ENCODE data around the gene GLT6D1.
"Not testable (repeated sequence)": the region's sequence is repeated elsewhere in the genome, so short reads cannot be mapped to it uniquely, and the experiment has no call there.

Gene GLT6D1

GRCh38 chr9:135673941-135674340 is 34.6 kb upstream of the GLT6D1 start:
- H3K36me3 ChIP-seq (ENCODE audit: control insufficient read depth, insufficient read depth, low read length, severe bottlenecking) = no peaks in the 10 kb centered on the region
- H3K4me1 ChIP-seq (ENCODE audit: control insufficient read depth, insufficient read depth, low read length) = no peaks in the 10 kb centered on the region
- H3K4me3 ChIP-seq (ENCODE audit: low read length) = no peak overlapping the region
- H3K27me3 ChIP-seq (replicated peaks; ENCODE audit: control insufficient read depth, insufficient read depth, low read length) = peaks cover 5% of the 10 kb centered on the region
- no peak overlapping the region for H3K9ac ChIP-seq (ENCODE audit: low read length)
- no peak for DNase-seq (ENCODE audit: low read depth)
- H3K9me3 ChIP-seq (ENCODE audit: control insufficient read depth, low read length) = peaks cover 6% of the 10 kb centered on the region

GRCh38 chr9:135672786-135673185 is 33.4 kb upstream of the GLT6D1 start:
- not testable (repeated sequence) for H3K4me3 ChIP-seq (ENCODE audit: low read length); H3K9ac ChIP-seq (ENCODE audit: low read length); DNase-seq (ENCODE audit: low read depth); H3K9me3 ChIP-seq (ENCODE audit: control insufficient read depth, low read length); H3K27me3 ChIP-seq (replicated peaks; ENCODE audit: control insufficient read depth, insufficient read depth, low read length); H3K36me3 ChIP-seq (ENCODE audit: control insufficient read depth, insufficient read depth, low read length, severe bottlenecking); H3K4me1 ChIP-seq (ENCODE audit: control insufficient read depth, insufficient read depth, low read length)

GRCh38 chr9:135671591-135672041 is 32.3 kb upstream of the GLT6D1 start:
- Histone ChIP-seq H3K4me3 (ENCODE audit: low read length) (no peak overlapping the region), H3K36me3 (ENCODE audit: control insufficient read depth, insufficient read depth, low read length, severe bottlenecking) (no peaks in the 10 kb centered on the region), H3K4me1 (ENCODE audit: control insufficient read depth, insufficient read depth, low read length) (no peaks in the 10 kb centered on the region), H3K9me3 (ENCODE audit: control insufficient read depth, low read length) (peaks cover 7% of the 10 kb centered on the region), H3K27me3 (replicated peaks; ENCODE audit: control insufficient read depth, insufficient read depth, low read length) (peaks cover 5% of the 10 kb centered on the region), H3K9ac (ENCODE audit: low read length) (no peak overlapping the region)
- DNase-seq (ENCODE audit: low read depth) = no peak

- Histone ChIP-seq H3K4me3 (ENCODE audit: low read length) (no peak overlapping the region), H3K4me1 (ENCODE audit: control insufficient read depth, insufficient read depth, low read length) (no peaks in the 10 kb centered on the region), H3K36me3 (ENCODE audit: control insufficient read depth, insufficient read depth, low read length, severe bottlenecking) (no peaks in the 10 kb centered on the region), H3K9ac (ENCODE audit: low read length) (no peak overlapping the region), H3K9me3 (ENCODE audit: control insufficient read depth, low read length) (peaks cover 7% of the 10 kb centered on the region), H3K27me3 (replicated peaks; ENCODE audit: control insufficient read depth, insufficient read depth, low read length) (peaks cover 5% of the 10 kb centered on the region)
- no peak for DNase-seq (ENCODE audit: low read depth)
Observed at GRCh38 chr9:135670721-135671590, 31.6 kb upstream of the GLT6D1 start.

GRCh38 chr9:135669616-135670285 is 30.4 kb upstream of the GLT6D1 start:
- no peak overlapping the region for H3K9ac ChIP-seq (ENCODE audit: low read length)
- H3K4me1 ChIP-seq (ENCODE audit: control insufficient read depth, insufficient read depth, low read length) = no peaks in the 10 kb centered on the region
- H3K36me3 ChIP-seq (ENCODE audit: control insufficient read depth, insufficient read depth, low read length, severe bottlenecking) = no peaks in the 10 kb centered on the region
- H3K27me3 ChIP-seq (replicated peaks; ENCODE audit: control insufficient read depth, insufficient read depth, low read length) = peaks cover 5% of the 10 kb centered on the region
- no peak for DNase-seq (ENCODE audit: low read depth)
- no peak overlapping the region for H3K4me3 ChIP-seq (ENCODE audit: low read length)
- H3K9me3 ChIP-seq (ENCODE audit: control insufficient read depth, low read length) = peaks cover 7% of the 10 kb centered on the region

- not testable (repeated sequence) for H3K27me3 ChIP-seq (replicated peaks; ENCODE audit: control insufficient read depth, insufficient read depth, low read length); H3K4me3 ChIP-seq (ENCODE audit: low read length); H3K9ac ChIP-seq (ENCODE audit: low read length); H3K36me3 ChIP-seq (ENCODE audit: control insufficient read depth, insufficient read depth, low read length, severe bottlenecking); DNase-seq (ENCODE audit: low read depth); H3K4me1 ChIP-seq (ENCODE audit: control insufficient read depth, insufficient read depth, low read length); H3K9me3 ChIP-seq (ENCODE audit: control insufficient read depth, low read length)
Observed at GRCh38 chr9:135669018-135669417, 29.7 kb upstream of the GLT6D1 start.

GRCh38 chr9:135667463-135668001 is 28.2 kb upstream of the GLT6D1 start:
- no peak for DNase-seq (ENCODE audit: low read depth)
- H3K9me3 ChIP-seq (ENCODE audit: control insufficient read depth, low read length) = peaks cover 7% of the 10 kb centered on the region
- no peak overlapping the region for H3K4me3 ChIP-seq (ENCODE audit: low read length)
- H3K36me3 ChIP-seq (ENCODE audit: control insufficient read depth, insufficient read depth, low read length, severe bottlenecking) = no peaks in the 10 kb centered on the region
- H3K4me1 ChIP-seq (ENCODE audit: control insufficient read depth, insufficient read depth, low read length) = peaks cover 3% of the 10 kb centered on the region
- no peak overlapping the region for H3K9ac ChIP-seq (ENCODE audit: low read length)
- peaks cover 8% of the 10 kb centered on the region for H3K27me3 ChIP-seq (replicated peaks; ENCODE audit: control insufficient read depth, insufficient read depth, low read length)

GRCh38 chr9:135666534-135667462 is 27.5 kb upstream of the GLT6D1 start:
- H3K9me3 ChIP-seq (ENCODE audit: control insufficient read depth, low read length) = peaks cover 7% of the 10 kb centered on the region
- H3K36me3 ChIP-seq (ENCODE audit: control insufficient read depth, insufficient read depth, low read length, severe bottlenecking) = no peaks in the 10 kb centered on the region
- DNase-seq (ENCODE audit: low read depth) = no peak
- H3K9ac ChIP-seq (ENCODE audit: low read length) = no peak overlapping the region
- peaks cover 4% of the 10 kb centered on the region for H3K27me3 ChIP-seq (replicated peaks; ENCODE audit: control insufficient read depth, insufficient read depth, low read length)
- H3K4me1 ChIP-seq (ENCODE audit: control insufficient read depth, insufficient read depth, low read length) = peaks cover 3% of the 10 kb centered on the region
- H3K4me3 ChIP-seq (ENCODE audit: low read length) = no peak overlapping the region

GRCh38 chr9:135665795-135666189 is 26.5 kb upstream of the GLT6D1 start:
- Histone ChIP-seq H3K9ac (ENCODE audit: low read length) (no peak overlapping the region), H3K4me1 (ENCODE audit: control insufficient read depth, insufficient read depth, low read length) (peaks cover 3% of the 10 kb centered on the region), H3K4me3 (ENCODE audit: low read length) (no peak overlapping the region), H3K36me3 (ENCODE audit: control insufficient read depth, insufficient read depth, low read length, severe bottlenecking) (no peaks in the 10 kb centered on the region), H3K9me3 (ENCODE audit: control insufficient read depth, low read length) (peaks cover 7% of the 10 kb centered on the region), H3K27me3 (replicated peaks; ENCODE audit: control insufficient read depth, insufficient read depth, low read length) (peaks cover 4% of the 10 kb centered on the region)
- DNase-seq (ENCODE audit: low read depth) = no peak

- Histone ChIP-seq H3K9me3 (ENCODE audit: control insufficient read depth, low read length) (peaks cover 7% of the 10 kb centered on the region), H3K9ac (ENCODE audit: low read length) (no peak overlapping the region), H3K36me3 (ENCODE audit: control insufficient read depth, insufficient read depth, low read length, severe bottlenecking) (no peaks in the 10 kb centered on the region), H3K4me3 (ENCODE audit: low read length) (no peak overlapping the region), H3K4me1 (ENCODE audit: control insufficient read depth, insufficient read depth, low read length) (peaks cover 3% of the 10 kb centered on the region), H3K27me3 (replicated peaks; ENCODE audit: control insufficient read depth, insufficient read depth, low read length) (peaks cover 4% of the 10 kb centered on the region)
- DNase-seq (ENCODE audit: low read depth) = no peak
Observed at GRCh38 chr9:135664801-135665794, 25.8 kb upstream of the GLT6D1 start.

All from adipocyte (in vitro differentiated cells).